ENCODE results near the gene KIAA0319L.

DNA sequence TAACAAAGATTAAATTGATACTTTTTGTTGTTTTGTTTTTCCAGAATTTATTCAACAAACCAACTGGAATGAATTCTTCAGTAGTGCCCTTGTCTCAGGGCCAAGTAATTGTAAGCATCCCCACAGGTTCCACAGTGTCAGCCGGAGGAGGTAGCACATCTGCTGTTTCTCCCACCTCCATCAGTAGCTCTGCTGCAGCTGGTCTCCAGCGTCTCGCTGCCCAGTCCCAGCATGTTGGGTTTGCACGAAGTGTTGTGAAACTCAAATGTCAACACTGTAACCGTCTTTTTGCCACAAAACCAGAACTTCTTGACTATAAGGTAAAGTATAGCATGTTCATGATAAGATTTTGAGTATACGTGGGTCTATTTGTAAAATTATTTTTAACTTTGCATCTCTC, 170.2 kb downstream of the KIAA0319L start:
- TF ChIP-seq EZH2 (IDR thresholded peaks at IDR 0.05; ENCODE audit: borderline replicate concordance, insufficient read depth, low read length, poor library complexity, severe bottlenecking) (no peak), EP300 (conservative IDR thresholded peaks at IDR 0.05; ENCODE audit: poor library complexity, severe bottlenecking) (no peak), TAF1 (IDR thresholded peaks at IDR 0.05; ENCODE audit: low read depth) (no peak), SMC3 (conservative IDR thresholded peaks at IDR 0.05; ENCODE audit: poor library complexity) (no peak), POLR2AphosphoS5 (IDR thresholded peaks at IDR 0.05) (no peak), RAD21 (conservative IDR thresholded peaks at IDR 0.05) (no peak)
- TF ChIP-seq, protein P1, sequence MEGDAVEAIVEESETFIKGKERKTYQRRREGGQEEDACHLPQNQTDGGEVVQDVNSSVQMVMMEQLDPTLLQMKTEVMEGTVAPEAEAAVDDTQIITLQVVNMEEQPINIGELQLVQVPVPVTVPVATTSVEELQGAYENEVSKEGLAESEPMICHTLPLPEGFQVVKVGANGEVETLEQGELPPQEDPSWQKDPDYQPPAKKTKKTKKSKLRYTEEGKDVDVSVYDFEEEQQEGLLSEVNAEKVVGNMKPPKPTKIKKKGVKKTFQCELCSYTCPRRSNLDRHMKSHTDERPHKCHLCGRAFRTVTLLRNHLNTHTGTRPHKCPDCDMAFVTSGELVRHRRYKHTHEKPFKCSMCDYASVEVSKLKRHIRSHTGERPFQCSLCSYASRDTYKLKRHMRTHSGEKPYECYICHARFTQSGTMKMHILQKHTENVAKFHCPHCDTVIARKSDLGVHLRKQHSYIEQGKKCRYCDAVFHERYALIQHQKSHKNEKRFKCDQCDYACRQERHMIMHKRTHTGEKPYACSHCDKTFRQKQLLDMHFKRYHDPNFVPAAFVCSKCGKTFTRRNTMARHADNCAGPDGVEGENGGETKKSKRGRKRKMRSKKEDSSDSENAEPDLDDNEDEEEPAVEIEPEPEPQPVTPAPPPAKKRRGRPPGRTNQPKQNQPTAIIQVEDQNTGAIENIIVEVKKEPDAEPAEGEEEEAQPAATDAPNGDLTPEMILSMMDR (IDR thresholded peaks at IDR 0.05; ENCODE audit: poor library complexity, severe bottlenecking), result no peak
- TF ChIP-seq, protein P2, sequence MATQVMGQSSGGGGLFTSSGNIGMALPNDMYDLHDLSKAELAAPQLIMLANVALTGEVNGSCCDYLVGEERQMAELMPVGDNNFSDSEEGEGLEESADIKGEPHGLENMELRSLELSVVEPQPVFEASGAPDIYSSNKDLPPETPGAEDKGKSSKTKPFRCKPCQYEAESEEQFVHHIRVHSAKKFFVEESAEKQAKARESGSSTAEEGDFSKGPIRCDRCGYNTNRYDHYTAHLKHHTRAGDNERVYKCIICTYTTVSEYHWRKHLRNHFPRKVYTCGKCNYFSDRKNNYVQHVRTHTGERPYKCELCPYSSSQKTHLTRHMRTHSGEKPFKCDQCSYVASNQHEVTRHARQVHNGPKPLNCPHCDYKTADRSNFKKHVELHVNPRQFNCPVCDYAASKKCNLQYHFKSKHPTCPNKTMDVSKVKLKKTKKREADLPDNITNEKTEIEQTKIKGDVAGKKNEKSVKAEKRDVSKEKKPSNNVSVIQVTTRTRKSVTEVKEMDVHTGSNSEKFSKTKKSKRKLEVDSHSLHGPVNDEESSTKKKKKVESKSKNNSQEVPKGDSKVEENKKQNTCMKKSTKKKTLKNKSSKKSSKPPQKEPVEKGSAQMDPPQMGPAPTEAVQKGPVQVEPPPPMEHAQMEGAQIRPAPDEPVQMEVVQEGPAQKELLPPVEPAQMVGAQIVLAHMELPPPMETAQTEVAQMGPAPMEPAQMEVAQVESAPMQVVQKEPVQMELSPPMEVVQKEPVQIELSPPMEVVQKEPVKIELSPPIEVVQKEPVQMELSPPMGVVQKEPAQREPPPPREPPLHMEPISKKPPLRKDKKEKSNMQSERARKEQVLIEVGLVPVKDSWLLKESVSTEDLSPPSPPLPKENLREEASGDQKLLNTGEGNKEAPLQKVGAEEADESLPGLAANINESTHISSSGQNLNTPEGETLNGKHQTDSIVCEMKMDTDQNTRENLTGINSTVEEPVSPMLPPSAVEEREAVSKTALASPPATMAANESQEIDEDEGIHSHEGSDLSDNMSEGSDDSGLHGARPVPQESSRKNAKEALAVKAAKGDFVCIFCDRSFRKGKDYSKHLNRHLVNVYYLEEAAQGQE (IDR thresholded peaks at IDR 0.05; ENCODE audit: borderline replicate concordance), result no peak
